ENCODE data around the gene MSH2.

DNA sequence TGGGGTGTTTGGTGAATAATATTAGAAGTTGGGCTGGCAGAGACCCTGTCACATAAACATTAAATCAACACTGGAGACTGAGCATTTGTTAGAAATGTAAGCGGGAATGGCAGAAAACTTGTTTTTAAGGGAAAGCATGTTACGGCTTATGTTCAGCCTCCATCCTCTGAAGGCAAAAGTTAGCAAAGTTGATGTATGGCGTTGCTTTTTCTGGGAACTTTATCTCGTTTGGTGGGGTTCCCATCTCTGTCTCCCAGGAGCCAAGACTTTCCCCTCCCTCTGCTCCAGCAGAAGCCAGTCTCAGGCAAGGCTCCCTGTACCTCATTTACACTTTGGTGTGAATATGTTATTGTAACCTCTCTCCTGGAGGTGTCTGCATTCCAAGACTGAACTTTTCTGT, 105.1 kb downstream of the MSH2 start:
- TF ChIP-seq, protein P1, sequence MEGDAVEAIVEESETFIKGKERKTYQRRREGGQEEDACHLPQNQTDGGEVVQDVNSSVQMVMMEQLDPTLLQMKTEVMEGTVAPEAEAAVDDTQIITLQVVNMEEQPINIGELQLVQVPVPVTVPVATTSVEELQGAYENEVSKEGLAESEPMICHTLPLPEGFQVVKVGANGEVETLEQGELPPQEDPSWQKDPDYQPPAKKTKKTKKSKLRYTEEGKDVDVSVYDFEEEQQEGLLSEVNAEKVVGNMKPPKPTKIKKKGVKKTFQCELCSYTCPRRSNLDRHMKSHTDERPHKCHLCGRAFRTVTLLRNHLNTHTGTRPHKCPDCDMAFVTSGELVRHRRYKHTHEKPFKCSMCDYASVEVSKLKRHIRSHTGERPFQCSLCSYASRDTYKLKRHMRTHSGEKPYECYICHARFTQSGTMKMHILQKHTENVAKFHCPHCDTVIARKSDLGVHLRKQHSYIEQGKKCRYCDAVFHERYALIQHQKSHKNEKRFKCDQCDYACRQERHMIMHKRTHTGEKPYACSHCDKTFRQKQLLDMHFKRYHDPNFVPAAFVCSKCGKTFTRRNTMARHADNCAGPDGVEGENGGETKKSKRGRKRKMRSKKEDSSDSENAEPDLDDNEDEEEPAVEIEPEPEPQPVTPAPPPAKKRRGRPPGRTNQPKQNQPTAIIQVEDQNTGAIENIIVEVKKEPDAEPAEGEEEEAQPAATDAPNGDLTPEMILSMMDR (CRISPR knock-in tag; IDR thresholded peaks at IDR 0.05): no peak
- TF ChIP-seq ZNF460 (CRISPR knock-in tag; IDR thresholded peaks at IDR 0.05; ENCODE audit: borderline replicate concordance): no peak
- no peak for TF ChIP-seq ELF4 (CRISPR knock-in tag; IDR thresholded peaks at IDR 0.05; ENCODE audit: borderline replicate concordance)
- TF ChIP-seq CENPT (CRISPR knock-in tag; IDR thresholded peaks at IDR 0.05; ENCODE audit: low read depth): no peak
- TF ChIP-seq BRCA1 (CRISPR knock-in tag; IDR thresholded peaks at IDR 0.05): no peak
- TF ChIP-seq SUZ12 (IDR thresholded peaks at IDR 0.05; ENCODE audit: low read depth, low read length): no peak
- TF ChIP-seq SP140L (CRISPR knock-in tag; IDR thresholded peaks at IDR 0.05; ENCODE audit: borderline replicate concordance): no peak
- no peak for TF ChIP-seq ATRX (CRISPR knock-in tag; IDR thresholded peaks at IDR 0.05; ENCODE audit: borderline replicate concordance)
- no peak for TF ChIP-seq JUND (CRISPR knock-in tag; IDR thresholded peaks at IDR 0.05)
- TF ChIP-seq SP1 (IDR thresholded peaks at IDR 0.05): no peak
- TF ChIP-seq SP1 (CRISPR knock-in tag; IDR thresholded peaks at IDR 0.05): no peak
- TF ChIP-seq KAT8 (CRISPR knock-in tag; IDR thresholded peaks at IDR 0.05): no peak
- TF ChIP-seq DPF2 (CRISPR knock-in tag; IDR thresholded peaks at IDR 0.05; ENCODE audit: borderline replicate concordance, low read depth): no peak
- TF ChIP-seq SOX5 (CRISPR knock-in tag; IDR thresholded peaks at IDR 0.05; ENCODE audit: borderline replicate concordance): no peak
